Natural killer cell (primary cell): ENCODE results near the gene GMNN. TPM values are rescaled to one million over a fixed set of nuclear protein-coding genes. Genes with fewer than 3 reads are reported as not detected.
"Not testable (repeated sequence)": the region's sequence is repeated elsewhere in the genome, so short reads cannot be mapped to it uniquely, and the experiment has no call there.

Experiments
- ATAC-seq, 3 donors: fragments of 150-1000 bp in 2 of 3; fragments of 200-7000 bp in 1 of 3; cut with Tn5 transposase; 1 replicate in 1 of 3; 2 replicates in 2 of 3; pipeline ENCODE4 v1.10.0; 2021; ENCODE audit warnings: mild to moderate bottlenecking in 2 of 3, moderate library complexity in 2 of 3
- DNase-seq, 2 donors: peaks; one replicate each; pipeline versions ENCODE4 v3.0.0 to v3.0.0-alpha.2; 2013 to 2021; ENCODE audit warnings: mixed read lengths in 1 of 2
- H3K27ac ChIP-seq: one replicate; pipeline ENCODE4 v1.5.1; 2013; ENCODE audit warnings: mild to moderate bottlenecking, low read length
- H3K27me3 ChIP-seq: one replicate; pipeline ENCODE4 v1.6.1; 2013; ENCODE audit warnings: low read length; ENCODE audit not compliant: control insufficient read depth, insufficient read depth
- H3K36me3 ChIP-seq: one replicate; pipeline ENCODE4 v1.6.1; 2013; ENCODE audit warnings: low read length; ENCODE audit not compliant: control insufficient read depth, insufficient read depth
- H3K4me1 ChIP-seq: one replicate; pipeline ENCODE4 v1.6.1; 2013; ENCODE audit warnings: low read length; ENCODE audit not compliant: control insufficient read depth, insufficient read depth
- H3K4me3 ChIP-seq: one replicate; pipeline ENCODE4 v1.5.1; 2013; ENCODE audit warnings: low read length
- H3K9me3 ChIP-seq: one replicate; pipeline ENCODE4 v1.6.1; 2013; ENCODE audit warnings: low read length; ENCODE audit not compliant: control insufficient read depth, insufficient read depth
- H3K27ac Mint-ChIP-seq, 2 donors: one replicate each; pipeline ENCODE4 v1.8.0; 2022; ENCODE audit warnings: mild to moderate bottlenecking in 2 of 2, mixed read lengths in 2 of 2, moderate library complexity in 1 of 2
- H3K27me3 Mint-ChIP-seq, 2 donors: one replicate each; pipeline ENCODE4 v1.8.0; 2022; ENCODE audit warnings: low read depth in 2 of 2, mixed read lengths in 2 of 2
- H3K36me3 Mint-ChIP-seq: one replicate; pipeline ENCODE4 v1.8.0; 2022; ENCODE audit warnings: mixed read lengths
- H3K4me1 Mint-ChIP-seq, 2 donors: one replicate each; pipeline ENCODE4 v1.8.0; 2022; ENCODE audit warnings: mixed read lengths in 2 of 2
- H3K4me3 Mint-ChIP-seq: one replicate; pipeline ENCODE4 v1.8.0; 2022; ENCODE audit warnings: mild to moderate bottlenecking, moderate library complexity, mixed read lengths
- H3K9me3 Mint-ChIP-seq, 2 donors: one replicate each; pipeline ENCODE4 v1.8.0; 2022; ENCODE audit warnings: mixed read lengths in 2 of 2
- WGBS: methylation state at CpG from one replicate; pipeline ENCODE4 v1.1.7; 2013; ENCODE audit warnings: missing lambda C conversion rate; ENCODE audit not compliant: insufficient coverage; 5-methylcytosine and 5-hydroxymethylcytosine counted together
- intact Hi-C: fragments of 100-400 bp; cut with micrococcal nuclease; formaldehyde crosslinking; loops from one replicate; pipeline ENCODE4 v1.14.2; 2022
- total RNA-seq, 4 donors: library from RNA; stranded (reverse); fragments of 120-200 nt in 1 of 4; gene quantifications; one replicate each; pipeline versions ENCODE4 v1.2.3 to v1.2.4, GENCODE V29; 2013 to 2022
- TF ChIP-seq, protein P1 (sequence below): fragments of 200-600 bp; IDR thresholded peaks from one replicate; pipeline ENCODE4 v1.8.0; 2022; ENCODE audit warnings: antibody characterized with exemption

Gene GMNN
- total RNA-seq, 3 donors from 2014 or later (not counting 1 experiment from before 2014, with no cell fraction given): 11.0 to 23.7 (median 17.8) TPM

DNA sequence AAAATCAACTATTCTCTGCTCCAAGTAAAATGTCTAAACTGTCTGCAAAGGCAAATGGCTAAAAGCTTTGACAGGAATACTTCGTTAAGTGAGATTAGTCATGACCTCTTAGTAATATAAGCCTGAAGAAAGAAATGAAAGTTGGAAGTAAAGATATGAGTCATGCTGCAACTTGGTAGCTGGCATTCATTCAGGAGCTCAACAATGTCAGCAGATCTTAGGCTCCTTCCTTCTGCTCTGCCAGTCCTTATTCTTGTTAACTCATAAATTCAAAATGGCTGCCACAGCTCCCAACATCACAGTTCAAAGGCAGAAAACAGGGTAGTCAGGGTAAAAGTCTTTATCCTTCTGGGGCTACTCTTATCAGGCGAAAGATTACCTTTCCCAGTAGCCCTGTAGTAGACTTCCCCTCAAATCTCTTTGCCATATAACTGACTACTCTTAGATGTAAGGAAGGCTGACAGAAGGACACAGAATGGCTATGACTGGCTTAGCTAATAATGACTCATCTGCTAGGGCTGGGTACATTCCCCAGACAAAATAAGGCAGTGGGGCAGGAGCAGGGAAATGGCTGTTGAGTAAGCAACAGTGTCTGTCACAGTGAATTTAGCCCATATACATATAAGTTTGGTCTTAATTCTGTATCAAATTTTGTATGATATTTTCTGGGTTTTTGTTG is 31.3 kb upstream of the GMNN start:
- H3K4me1 Mint-ChIP-seq: no peaks in the 10 kb centered on the region
- Histone ChIP-seq H3K27ac (peak overlapping the region; percentile 24), H3K36me3 (no peaks in the 10 kb centered on the region), H3K9me3 (no peaks in the 10 kb centered on the region), H3K4me3 (no peak overlapping the region), H3K27me3 (no peaks in the 10 kb centered on the region), H3K4me1 (no peaks in the 10 kb centered on the region)
- H3K36me3 Mint-ChIP-seq: no peaks in the 10 kb centered on the region
- no peaks in the 10 kb centered on the region for H3K9me3 Mint-ChIP-seq
- 61% methylated on average over 2 of the region's 2 CpGs for WGBS
- H3K27ac Mint-ChIP-seq: no peak overlapping the region
- H3K4me3 Mint-ChIP-seq: no peak overlapping the region
- DNase-seq: peak in 1 of 2 donors; percentile 10
- peak in 2 of 3 donors; percentile 29 to 53 for ATAC-seq
- H3K27me3 Mint-ChIP-seq: peaks cover 7 to 12% of the 10 kb centered on the region in 2 donors
- intact Hi-C loops: no loop called here
- TF ChIP-seq, protein P1, sequence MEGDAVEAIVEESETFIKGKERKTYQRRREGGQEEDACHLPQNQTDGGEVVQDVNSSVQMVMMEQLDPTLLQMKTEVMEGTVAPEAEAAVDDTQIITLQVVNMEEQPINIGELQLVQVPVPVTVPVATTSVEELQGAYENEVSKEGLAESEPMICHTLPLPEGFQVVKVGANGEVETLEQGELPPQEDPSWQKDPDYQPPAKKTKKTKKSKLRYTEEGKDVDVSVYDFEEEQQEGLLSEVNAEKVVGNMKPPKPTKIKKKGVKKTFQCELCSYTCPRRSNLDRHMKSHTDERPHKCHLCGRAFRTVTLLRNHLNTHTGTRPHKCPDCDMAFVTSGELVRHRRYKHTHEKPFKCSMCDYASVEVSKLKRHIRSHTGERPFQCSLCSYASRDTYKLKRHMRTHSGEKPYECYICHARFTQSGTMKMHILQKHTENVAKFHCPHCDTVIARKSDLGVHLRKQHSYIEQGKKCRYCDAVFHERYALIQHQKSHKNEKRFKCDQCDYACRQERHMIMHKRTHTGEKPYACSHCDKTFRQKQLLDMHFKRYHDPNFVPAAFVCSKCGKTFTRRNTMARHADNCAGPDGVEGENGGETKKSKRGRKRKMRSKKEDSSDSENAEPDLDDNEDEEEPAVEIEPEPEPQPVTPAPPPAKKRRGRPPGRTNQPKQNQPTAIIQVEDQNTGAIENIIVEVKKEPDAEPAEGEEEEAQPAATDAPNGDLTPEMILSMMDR: no peak

DNA sequence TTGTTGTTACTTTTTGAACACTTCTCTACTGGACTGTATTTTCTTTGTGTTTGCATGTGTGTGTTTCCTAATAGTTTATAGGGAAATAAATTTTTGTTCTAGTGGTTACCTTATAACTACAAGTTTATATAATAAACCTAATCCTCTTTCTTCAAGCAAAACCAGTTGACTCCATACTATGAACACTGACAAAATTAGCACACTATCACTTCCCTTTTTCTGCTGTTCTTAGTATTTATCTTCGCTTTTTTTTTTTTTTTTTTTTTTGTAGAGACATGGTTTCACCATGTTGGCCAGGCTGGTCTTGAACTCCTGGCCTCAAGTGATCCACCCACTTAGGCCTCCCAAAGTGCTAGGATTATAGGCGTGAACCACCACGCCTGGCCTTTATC is 30.8 kb upstream of the GMNN start:
- no peak overlapping the region for H3K4me3 Mint-ChIP-seq
- Histone ChIP-seq H3K4me1 (peaks cover under 1% of the 10 kb centered on the region), H3K27ac (no peak overlapping the region), H3K4me3 (no peak overlapping the region), H3K36me3 (no peaks in the 10 kb centered on the region), H3K27me3 (no peaks in the 10 kb centered on the region), H3K9me3 (no peaks in the 10 kb centered on the region)
- no peak overlapping the region for H3K27ac Mint-ChIP-seq
- peaks cover 9 to 16% of the 10 kb centered on the region in 2 donors for H3K27me3 Mint-ChIP-seq
- H3K36me3 Mint-ChIP-seq: no peaks in the 10 kb centered on the region
- TF ChIP-seq, protein P1: no peak
- WGBS: 74% methylated on average over 3 of the region's 3 CpGs
- DNase-seq (no peak), ATAC-seq (no peak)
- H3K4me1 Mint-ChIP-seq: no peaks in the 10 kb centered on the region
- intact Hi-C loops: no loop called here
- H3K9me3 Mint-ChIP-seq: no peaks in the 10 kb centered on the region

DNA sequence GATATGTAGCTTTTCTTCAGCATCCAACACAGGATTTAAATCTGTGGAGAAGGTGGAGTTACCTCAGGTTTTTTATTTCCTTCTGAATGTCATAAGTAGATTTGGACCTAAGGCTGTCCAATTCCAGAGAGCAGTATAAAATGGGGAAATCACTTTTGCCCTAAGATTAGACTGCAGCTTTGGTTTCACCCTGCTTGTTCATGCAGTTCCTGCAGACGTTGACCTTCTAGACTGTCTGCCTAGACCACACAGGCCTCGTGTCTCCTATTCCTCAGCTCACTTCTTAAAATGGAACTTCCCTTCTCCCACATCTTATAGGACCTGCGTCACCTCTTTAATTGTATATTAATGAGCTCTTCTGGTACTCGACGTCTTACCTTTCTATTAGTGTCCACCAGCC is 29.8 kb upstream of the GMNN start:
- Mint-ChIP-seq H3K27ac (no peak overlapping the region), H3K9me3 (no peaks in the 10 kb centered on the region), H3K4me1 (no peaks in the 10 kb centered on the region), H3K36me3 (no peaks in the 10 kb centered on the region), H3K4me3 (no peak overlapping the region), H3K27me3 (peaks cover 13 to 19% of the 10 kb centered on the region in 2 donors)
- H3K4me1 ChIP-seq: peaks cover 3% of the 10 kb centered on the region
- DNase-seq: no peak
- no peak overlapping the region for H3K4me3 ChIP-seq
- TF ChIP-seq, protein P1: no peak
- 69% methylated on average over 5 of the region's 5 CpGs for WGBS
- intact Hi-C loops: no loop called here
- no peak for ATAC-seq
- H3K27ac ChIP-seq: no peak overlapping the region
- H3K9me3 ChIP-seq: no peaks in the 10 kb centered on the region
- H3K36me3 ChIP-seq: no peaks in the 10 kb centered on the region
- no peaks in the 10 kb centered on the region for H3K27me3 ChIP-seq

DNA sequence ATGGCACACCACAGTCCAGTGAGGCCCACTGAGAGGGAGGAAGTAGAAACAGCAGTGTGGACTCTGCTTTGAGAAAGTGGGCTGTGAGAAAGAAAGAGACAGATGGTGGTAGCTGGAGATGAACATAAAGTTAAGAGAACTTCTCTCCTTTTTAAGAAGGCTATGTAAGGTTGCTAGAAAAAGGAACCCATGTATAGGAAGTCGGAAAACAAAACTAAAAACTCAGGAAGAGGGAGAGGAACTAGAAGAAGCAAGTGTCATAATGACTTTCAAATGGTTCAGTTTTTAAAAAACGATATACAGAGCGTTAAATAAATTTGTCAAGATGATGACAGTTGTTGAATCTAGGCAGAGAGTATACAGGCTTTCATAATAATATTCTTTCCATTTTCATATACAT is 25.4 kb upstream of the GMNN start:
- TF ChIP-seq, protein P1: no peak

DNA sequence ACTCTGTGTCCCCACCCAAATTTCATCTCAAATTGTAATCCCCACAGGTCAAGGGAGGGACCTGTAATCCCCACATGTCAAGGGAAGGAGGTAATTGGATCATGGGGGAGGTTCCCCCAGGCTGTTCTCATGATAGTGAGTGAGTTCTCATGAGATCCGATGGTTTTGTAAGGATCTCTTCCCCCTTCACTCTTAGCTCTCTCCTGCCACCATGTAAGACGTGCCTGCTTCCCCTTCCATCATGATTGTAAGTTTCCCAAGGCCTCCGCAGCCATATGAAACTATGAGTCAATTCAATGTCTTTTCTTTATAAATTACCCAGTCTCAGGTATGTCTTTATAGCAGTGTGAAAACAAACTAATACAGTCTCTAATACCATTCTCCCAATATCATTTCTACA is 23.9 kb upstream of the GMNN start:
- H3K4me1 Mint-ChIP-seq, H3K4me1 ChIP-seq, H3K9me3 Mint-ChIP-seq, H3K4me3 ChIP-seq, H3K27ac Mint-ChIP-seq, H3K36me3 ChIP-seq, H3K27ac ChIP-seq, H3K36me3 Mint-ChIP-seq, DNase-seq, H3K9me3 ChIP-seq, ATAC-seq, H3K27me3 ChIP-seq, H3K4me3 Mint-ChIP-seq, intact Hi-C loops: not testable (repeated sequence)
- whole genome bisulfite sequencing: 94% methylated on average over 3 of the region's 3 CpGs
- H3K27me3 Mint-ChIP-seq: peaks cover 11 to 32% of the 10 kb centered on the region in 2 donors

More for the DNA sequence above, 25.4 kb upstream of the GMNN start:
- DNase-seq (no peak), ATAC-seq (no peak)
- H3K27me3 ChIP-seq: no peaks in the 10 kb centered on the region
- H3K9me3 ChIP-seq: no peaks in the 10 kb centered on the region
- H3K4me1 ChIP-seq: peaks cover 3% of the 10 kb centered on the region
- peaks cover 11 to 29% of the 10 kb centered on the region in 2 donors for H3K27me3 Mint-ChIP-seq
- no peaks in the 10 kb centered on the region for H3K4me1 Mint-ChIP-seq
- H3K36me3 ChIP-seq: no peaks in the 10 kb centered on the region
- 18% methylated on average over 1 of the region's 3 CpGs for WGBS
- no peaks in the 10 kb centered on the region for H3K9me3 Mint-ChIP-seq
- H3K27ac ChIP-seq: peak overlapping the region; percentile 21
- no peak overlapping the region for H3K4me3 Mint-ChIP-seq
- intact Hi-C loops: no loop called here
- H3K36me3 Mint-ChIP-seq: no peaks in the 10 kb centered on the region
- H3K4me3 ChIP-seq: no peak overlapping the region
- no peak overlapping the region for H3K27ac Mint-ChIP-seq
